DMS153 treated with DMSO at 0.1 percent for 48 hours (cell line): ENCODE data around the gene ENTPD6.
"Not testable (repeated sequence)": the region's sequence is repeated elsewhere in the genome, so short reads cannot be mapped to it uniquely, and the experiment has no call there.

Experiments
- DNase-seq: peaks from one replicate; lab custom pipeline; 2025; ENCODE audit not compliant: unreplicated experiment; lab: John Stamatoyannopoulos, UW

ENTPD6 gene

DNA sequence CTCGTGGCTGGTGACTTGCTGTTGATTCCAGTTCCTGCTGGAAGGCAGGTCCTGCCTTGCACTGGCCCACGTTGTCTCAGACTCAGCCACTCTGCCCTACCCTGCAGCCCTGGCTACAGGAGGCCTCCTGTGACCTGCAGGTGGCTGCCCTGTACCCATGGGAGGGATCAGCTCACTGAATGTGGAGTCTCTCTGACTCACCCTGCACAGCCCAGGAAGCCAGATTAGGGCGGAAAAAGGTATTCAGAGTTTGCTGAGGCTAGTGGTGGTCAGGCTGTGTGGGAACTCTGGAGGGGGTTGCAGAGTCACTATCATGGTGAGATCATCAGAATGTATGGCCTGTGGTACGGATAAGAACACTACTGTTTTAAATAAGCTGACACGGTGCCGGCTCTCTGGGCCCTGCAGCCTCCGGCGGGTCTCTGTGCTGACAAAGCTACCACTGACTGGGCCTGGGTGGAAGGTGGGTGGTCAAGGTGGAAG is 27.7 kb downstream of the ENTPD6 start:
- DNase-seq: no peak

DNA sequence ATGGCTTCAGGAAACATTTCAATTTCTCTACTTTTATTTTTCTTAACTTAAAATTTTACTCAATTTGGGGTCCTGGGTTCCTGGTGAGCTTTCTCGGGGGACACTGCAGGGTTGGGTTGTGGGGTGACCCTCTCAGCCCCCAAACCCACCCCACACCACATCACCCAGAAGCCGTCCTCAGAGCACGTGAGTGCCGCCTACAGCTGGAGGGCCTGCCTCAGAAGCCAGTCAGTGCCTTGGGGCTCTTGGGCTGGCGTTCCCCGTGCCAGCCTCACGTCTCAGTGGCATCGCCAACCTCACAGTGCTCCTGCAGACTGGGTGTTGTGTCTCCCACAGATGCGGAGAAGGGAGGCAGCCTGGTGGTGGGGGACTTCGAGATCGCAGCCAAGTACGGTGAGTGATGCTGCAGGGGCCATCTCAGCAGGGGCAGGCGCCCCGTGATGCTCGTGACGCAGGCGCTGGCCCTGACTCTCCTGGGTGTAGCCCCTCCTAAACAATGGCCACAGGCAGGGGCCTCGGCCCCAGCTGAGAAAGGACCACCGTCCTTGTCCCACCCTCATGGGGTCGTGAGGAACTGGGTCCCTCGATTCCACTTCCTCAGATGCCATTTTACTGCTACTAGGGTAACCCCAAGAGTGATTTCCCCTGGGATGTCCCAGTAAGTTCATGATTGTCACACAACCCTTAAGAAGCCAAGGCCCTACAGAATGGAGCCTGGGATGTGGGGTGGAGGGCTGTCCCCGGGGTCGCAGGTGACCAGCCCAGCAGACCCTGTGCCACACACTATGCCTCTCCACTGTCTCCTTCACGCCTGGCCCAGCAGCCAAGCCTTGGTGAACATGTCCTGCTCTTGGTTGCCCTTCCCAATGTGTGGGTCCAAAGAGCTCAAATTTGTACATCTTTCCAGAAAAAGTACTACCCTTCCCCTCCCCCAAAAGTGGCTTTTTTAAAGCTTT is 28.5 kb downstream of the ENTPD6 start:
- DNase-seq: no peak

DNA sequence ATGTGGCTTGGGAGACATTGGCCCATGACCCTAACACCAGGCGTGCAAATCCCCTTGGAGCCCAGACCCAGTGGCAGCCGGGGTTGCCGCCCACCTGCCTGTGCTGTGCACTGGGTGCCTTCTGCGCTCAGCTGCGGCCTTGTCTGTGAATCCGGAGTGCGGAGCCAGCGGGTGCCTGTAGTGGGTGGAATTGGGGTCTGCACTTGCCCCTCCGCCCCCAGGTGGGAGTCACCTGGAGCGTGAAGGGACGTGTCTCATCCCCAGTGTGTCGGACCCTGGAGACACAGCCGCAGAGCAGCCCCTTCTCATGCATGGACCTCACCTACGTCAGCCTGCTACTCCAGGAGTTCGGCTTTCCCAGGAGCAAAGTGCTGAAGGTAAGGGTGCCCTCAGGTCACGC is 29.4 kb downstream of the ENTPD6 start:
- no peak for DNase-seq

DNA sequence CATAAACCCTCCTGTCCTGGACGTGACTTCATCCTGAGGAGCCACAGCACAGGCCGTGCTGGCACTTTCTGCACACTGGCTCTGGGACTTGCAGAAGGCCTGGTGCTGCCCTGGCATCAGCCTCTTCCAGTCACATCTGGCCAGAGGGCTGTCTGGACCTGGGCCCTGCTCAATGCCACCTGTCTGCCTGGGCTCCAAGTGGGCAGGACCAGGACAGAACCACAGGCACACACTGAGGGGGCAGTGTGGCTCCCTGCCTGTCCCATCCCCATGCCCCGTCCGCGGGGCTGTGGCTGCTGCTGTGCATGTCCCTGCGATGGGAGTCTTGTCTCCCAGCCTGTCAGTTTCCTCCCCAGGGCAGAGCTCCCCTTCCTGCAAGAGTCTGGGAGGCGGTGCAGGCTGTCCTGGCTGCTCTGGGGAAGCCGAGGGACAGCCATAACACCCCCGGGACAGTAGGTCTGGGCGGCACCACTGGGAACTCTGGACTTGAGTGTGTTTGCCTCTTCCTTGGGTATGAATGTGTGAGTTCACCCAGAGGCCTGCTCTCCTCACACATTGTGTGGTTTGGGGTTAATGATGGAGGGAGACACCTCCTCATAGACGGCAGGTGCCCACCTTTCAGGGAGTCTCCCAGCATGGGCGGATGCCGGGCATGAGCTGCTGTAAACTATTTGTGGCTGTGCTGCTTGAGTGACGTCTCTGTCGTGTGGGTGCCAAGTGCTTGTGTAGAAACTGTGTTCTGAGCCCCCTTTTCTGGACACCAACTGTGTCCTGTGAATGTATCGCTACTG is 30.3 kb downstream of the ENTPD6 start:
- no peak for DNase-seq

DNA sequence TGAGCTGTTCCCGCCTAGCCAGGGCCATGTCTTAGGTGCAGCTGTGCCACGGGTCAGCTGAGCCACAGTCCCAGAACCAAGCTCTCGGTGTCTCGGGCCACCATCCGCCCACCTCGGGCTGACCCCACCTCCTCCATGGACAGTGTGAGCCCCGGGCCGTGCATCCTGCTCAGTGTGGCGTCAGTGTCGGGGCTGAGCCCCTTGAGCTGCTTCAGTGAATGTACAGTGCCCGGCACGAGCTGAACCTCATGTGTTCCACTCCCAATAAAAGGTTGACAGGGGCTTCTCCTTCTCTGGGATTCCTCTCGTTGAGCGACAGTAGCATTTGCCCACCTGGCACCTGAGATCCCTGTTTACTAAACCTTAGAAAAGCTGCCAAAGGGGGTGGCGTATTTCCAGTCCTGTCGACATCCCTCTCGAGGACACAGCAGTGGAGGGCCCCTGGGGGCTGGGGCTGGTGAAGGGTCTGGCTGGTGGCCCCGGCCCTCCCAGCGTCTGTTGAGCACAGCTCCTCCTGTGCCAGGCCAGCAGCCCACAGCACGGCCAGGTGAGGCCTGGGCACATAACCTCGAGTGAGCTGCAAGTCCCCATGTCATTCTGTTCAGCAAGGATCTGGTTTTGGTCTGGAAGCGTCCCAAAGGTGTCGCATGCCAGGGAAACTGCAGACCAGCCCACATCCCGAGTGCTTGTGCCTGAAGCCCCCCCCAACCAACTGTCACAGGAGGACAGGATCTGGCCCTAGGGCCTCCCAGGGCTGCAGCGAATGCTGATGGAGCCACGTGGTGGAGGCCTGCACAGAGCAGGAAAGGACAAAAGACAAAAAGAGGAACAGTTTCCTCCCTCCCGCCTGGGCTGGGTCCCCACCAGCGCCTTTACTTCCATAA is 31.2 kb downstream of the ENTPD6 start:
- DNase-seq: no peak

DNA sequence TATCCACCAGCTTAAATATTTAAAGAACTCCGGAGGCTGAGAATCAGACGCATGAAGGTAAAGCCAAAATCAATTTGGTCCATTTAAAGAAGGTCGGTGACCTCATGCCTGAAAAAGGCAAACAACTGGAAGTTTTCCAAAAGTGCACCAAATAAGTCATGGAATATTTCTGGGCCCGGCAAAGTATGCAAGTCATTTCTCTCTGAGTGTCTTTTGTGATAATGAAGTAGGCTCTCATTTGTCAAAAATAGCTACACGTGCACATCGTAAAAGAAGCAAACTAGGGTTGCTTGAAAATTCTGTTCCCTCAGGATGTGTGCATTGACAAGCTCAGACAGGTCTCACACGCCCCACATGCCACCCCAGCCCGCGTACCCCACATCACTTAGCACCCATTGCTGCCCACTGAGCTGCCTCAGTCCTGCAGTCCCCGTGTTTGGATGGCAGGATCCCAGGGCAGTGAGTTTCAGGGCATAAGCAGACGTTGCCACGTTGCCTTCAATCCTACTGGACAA is 31.9 kb downstream of the ENTPD6 start:
- DNase-seq: no peak

DNA sequence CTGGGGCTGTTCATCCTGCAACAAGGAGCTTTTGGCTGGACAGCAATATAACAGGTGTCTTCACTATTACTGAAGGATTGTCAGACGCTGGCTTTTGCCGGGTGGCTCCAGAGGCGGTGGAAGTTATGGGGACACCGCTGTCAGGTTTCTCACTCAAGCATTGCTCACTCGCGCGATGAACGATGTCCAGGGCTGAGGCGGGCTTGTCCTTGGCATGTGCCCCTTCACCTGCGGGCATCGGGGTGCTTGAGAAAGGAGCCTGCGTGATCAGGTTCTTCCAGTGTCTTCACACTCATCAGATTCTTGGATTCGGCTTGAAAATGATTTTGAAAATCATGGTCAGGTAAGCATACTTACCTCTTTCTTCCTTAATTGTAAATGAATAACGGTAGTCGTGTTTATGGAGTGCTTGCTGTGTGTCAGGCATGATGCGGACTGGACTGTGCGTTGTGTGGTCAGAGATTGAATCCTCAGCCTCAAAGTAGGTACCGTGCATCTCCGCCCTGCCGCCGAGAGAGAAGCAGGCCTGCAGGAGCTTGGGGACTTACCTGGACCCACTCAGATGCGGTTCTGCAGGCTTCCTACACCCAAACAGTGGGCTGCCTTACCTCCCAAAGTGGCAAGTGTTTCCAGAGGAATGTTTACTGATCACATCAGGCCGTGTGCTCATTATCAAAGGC is 34.1 kb downstream of the ENTPD6 start:
- DNase-seq: no peak

DNA sequence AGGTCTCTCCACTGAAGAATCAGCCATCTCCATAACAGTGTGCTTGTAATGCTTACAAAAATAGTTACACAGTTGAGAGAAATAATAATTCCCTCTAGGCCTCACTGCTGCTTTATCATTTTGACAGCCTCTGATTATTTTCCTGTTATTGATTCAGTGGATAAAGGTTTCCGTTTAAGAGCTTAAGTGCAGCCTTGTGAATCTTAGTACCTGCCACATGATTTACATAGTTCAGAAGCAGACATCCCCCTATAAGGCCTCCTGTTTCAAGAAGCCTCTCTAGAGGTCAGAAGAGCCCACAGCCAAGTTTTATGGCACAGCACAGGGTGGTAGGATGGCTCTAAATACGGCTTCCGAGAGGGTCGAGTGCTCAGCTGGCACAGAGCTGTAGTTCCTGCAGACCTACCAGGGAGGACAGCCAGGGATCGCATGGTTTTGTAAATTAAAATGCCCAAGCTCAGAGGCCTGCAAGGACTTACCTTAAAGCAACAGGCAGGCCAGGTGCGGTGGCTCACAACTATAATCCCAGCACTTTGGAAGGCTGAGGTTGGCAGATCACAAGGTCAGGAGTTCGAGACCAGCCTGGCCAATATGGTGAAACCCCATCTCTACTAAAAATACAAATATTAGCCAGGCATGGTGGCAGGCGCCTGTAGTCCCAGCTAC is 34.8 kb downstream of the ENTPD6 start:
- no peak for DNase-seq

DNA sequence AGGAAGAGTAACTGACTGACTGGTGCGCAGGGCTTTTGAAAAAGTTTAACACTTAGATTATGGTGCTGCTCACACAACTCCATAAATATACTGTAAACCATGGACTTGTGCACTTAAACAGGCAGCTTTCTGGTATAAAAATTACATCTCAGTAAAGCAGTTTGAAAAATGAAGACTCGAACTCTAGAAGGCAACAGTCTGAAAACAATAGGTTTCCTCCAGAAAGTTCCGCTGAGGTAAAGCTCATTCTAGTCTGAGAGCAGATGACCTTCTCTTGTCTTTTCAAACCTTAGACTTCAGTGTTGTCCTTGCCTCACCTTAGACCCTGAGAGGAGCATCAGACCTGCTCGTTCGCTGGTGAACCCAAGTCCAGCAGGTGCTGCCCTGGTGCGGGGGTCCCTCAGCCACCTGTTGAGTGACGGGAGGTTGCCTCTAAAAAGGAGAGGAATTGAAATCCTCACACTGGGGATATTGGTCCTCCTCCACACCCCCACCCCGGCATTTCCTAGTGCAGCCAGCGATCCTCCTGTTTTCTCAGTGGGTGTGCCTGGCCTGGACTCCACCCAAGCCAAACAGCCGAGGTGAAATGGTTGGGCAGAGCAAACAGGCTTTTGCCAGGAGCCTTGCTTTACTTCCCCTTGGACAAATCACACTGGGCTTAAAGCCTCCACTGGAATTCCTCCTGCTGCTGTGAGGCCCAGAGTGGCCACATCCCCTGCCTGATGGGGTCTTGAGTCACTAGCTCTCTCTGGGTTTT is 37.7 kb downstream of the ENTPD6 start:
- peak; percentile 44 for DNase-seq

DNA sequence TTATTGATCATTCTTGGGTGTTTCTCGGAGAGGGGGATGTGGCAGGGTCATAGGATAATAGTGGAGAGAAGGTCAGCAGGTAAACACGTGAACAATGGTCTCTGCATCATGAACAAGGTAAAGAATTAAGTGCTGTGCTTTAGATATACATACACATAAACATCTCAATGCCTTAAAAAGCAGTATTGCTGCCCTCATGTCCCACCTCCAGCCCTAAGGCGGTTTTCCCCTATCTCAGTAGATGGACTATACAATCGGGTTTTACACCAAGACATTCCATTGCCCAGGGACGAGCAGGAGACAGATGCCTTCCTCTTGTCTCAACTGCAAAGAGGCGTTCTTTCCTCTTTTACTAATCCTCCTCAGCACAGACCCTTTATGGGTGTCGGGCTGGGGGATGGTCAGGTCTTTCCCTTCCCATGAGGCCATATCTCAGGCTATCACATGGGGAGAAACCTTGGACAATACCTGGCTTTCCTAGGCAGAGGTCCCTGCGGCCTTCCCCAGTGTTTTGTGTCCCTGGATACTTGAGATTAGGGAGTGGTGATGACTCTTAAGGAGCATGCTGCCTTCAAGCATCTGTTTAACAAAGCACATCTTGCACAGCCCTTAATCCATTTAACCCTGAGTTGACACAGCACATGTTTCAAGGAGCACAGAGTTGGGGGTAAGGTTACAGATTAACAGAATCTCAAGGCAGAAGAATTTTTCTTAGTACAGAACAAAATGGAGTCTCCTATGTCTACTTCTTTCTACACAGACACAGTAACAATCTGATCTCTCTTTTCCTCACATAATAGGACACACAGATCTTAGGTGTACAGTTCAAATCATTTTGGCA is 38.7 kb downstream of the ENTPD6 start:
- DNase-seq: not testable (repeated sequence)

DNA sequence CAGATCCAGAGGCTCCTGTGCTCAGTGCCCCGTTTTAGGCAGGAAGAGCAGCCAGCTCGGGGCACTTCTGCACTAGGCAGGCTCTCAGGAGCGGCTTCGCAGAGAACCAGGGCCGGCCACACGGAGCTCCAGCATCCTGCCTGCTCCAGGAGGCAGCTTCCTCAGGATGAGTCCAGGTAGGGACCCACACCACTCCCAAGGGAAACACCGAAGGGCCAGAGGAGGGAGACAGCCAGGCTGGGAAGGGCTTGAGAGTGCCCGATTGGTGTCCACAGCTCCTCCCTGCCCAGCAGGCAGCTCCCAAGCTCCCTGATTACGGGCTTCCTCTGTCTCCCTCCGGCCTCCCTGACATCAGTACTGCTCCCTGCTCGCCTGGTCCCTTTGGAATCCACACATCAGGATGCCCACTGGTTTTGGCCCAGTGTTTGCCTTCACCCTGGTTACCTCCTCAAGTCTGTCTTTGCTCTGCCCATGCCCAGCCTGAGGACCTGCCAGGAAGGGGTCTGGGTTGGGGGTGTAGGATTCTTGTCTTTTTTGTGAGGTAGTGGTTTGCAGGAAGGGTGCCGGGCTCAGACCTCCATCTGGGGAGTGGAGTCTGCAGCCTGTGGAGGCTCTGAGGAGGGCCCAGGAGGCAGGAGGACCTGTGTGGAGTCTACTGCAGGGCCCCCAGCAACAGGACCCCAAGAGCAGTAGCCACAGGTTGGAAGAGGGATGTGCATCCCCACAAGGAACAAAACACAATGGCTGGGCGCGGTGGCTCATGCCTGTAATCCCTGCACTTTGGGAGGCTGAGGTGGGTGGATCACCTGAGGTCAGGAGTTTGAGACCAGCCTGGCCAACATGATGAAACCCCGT is 41.2 kb downstream of the ENTPD6 start:
- no peak for DNase-seq

DNA sequence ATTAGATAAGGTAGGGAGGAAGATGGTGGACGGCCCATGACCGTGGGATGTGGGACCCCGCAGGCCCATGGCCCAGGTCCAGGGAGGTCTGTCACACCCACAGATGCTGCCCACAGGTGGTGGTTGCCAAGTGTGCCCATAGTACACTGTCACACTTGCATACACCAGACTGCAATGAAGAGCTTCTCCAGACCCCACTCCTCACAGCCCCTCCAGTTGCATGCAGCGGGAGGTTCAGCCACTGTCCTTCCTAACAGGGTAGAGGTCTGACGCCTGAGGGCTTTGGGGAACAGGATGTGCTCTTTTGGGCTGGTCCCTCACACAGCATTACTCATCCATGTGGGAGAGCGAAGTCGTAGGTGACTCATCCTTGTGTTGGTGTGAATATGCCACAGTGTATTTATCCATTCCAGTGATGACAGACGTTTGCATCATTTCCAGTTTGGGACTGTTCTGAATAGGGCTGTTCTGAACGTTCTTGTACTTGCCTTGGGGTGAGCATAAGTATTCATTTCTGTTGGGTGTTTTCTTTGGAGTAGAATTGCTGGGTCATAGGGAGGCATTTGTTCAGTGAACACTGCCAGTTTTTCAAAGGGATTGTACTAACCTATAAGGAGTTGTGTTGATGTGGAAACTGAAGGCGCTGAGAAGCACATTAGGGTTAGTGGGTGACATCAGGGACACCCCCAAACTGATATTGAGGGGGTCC is 42.3 kb downstream of the ENTPD6 start:
- no peak for DNase-seq

DNA sequence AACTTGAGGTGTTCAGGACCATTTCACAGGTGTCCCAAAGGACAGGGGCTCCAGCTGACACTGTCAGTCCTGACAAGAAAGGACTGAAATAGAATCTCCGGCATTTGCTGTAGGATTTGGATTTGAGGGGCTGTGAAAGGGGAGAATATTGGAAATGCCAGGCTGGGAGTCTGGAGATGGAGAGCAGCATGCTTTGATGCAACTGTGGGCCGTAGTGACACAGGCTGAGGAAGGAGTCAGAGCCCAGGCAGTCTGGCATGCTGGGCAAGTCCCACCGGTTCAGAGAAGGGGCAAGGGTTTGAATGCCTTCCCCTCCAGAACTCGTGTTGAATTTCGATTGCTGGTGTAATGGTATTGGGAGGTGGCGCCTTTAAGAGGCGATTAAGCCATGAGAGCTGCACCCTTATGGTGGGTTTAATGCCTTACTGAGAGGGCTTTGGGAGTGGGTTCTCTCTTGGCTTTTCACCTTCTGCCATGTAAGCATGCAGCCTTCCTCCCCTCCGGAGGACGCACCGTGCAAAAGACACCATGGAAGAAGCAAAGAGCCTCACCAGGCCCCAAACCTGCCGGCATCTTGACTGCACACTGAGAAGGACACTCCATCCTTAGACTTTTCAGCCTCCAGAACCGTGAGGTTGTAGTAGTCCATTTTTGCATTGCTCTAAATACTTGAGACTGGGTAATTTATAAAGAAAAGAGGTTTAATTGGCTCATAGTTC is 43.0 kb downstream of the ENTPD6 start:
- DNase-seq: no peak

DNA sequence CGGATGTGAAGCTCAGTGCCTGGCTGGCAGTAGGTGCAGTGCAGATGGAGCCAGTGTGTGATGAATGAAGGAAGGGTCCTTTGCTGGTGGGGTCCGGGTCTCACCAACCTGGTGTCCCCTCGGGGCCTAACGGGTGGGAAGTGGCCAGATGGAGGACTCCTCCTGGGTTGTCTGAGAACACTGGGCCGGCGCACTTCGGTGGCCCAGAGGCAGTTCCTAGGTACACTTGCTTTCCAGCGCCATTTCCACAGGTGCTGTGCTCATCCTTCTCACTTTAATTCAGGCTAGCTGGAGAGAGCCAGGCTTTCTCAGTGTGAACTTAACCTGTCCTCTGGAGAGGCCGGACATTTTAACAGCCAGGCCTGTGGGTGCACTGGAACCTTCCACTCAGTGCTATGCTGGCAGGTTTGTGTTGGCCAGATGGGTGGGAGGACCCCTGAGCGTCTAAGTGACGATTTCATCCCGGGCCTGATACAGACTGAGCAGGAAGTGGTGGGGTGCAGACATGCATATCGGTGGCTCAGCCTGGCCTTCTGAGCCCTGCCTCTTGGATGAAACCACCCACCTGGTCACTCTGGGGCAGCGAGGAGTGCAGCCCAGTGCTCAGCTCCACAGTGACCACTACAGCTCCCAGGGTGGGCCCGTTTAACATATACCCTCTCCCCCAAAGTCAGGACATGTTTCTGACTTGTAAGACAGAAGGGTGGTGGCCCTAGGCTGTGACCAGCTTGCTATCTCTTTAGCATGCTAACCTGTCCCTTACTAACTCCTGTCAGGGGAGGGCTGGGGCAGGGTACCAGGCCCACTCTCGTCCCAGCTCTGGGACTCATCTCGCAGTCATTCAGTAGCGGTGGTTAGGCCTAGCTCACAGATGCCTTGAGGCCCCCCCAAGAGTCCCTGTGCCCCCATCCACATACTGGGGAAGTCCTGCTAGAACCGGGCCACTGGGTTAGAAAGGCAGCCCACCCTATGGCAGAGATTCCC is 44.2 kb downstream of the ENTPD6 start:
- DNase-seq: no peak
